Glomerular endothelial cell (primary cell): ENCODE results near the gene NRCAM. TPM values are rescaled to one million over a fixed set of nuclear protein-coding genes. Genes with fewer than 3 reads are reported as not detected.

Experiments used
- DNase-seq: peaks from one replicate; pipeline ENCODE4 v3.0.0-alpha.2; 2011; ENCODE audit warnings: low read depth, low spot score; ENCODE audit errors: extremely low read depth
- total RNA-seq: library from RNA; depleted of rRNA; stranded (reverse); fragments of >200 nt; gene quantifications from 2 replicates; pipeline ENCODE4 v1.2.3, GENCODE V29; 2015

Gene NRCAM
- total RNA-seq, 1 donor from 2014 or later: 20.1 TPM

GRCh38 chr7:108142675-108143259 is 313.5 kb downstream of the NRCAM start:
- DNase-seq: no peak

- no peak for DNase-seq
Measured at GRCh38 chr7:108142180-108142579, 314.1 kb downstream of the NRCAM start.

- no peak for DNase-seq
Measured at GRCh38 chr7:108140671-108141070, 315.6 kb downstream of the NRCAM start.

GRCh38 chr7:108138911-108139310 is 317.3 kb downstream of the NRCAM start:
- DNase-seq: no peak

- DNase-seq: no peak
Measured at GRCh38 chr7:108137993-108138392, 318.2 kb downstream of the NRCAM start.

GRCh38 chr7:108137040-108137439 is 319.2 kb downstream of the NRCAM start:
- no peak for DNase-seq

GRCh38 chr7:108136191-108136688 is 320.0 kb downstream of the NRCAM start:
- no peak for DNase-seq

GRCh38 chr7:108135446-108136190 is 320.6 kb downstream of the NRCAM start:
- DNase-seq: no peak

- no peak for DNase-seq
Measured at GRCh38 chr7:108134486-108134885, 321.8 kb downstream of the NRCAM start.

GRCh38 chr7:108132551-108133265 is 323.5 kb downstream of the NRCAM start:
- no peak for DNase-seq

GRCh38 chr7:108130261-108130660 is 326.0 kb downstream of the NRCAM start, which contains the start of gene LAMB4:
LAMB4 (minus strand) TSS chr7:108130361; CDS start chr7:108123164, 7,197 bp downstream.
- DNase-seq: no peak

GRCh38 chr7:108129018-108129965 is 326.9 kb downstream of the NRCAM start:
- DNase-seq: no peak

- DNase-seq: no peak
Measured at GRCh38 chr7:108128514-108128913, 327.7 kb downstream of the NRCAM start.

GRCh38 chr7:108127461-108127860 is 328.8 kb downstream of the NRCAM start:
- no peak for DNase-seq

- no peak for DNase-seq
Measured at GRCh38 chr7:108124820-108125219, 331.4 kb downstream of the NRCAM start.

GRCh38 chr7:108122181-108122580 is 334.1 kb downstream of the NRCAM start:
- no peak for DNase-seq

- no peak for DNase-seq
Measured at GRCh38 chr7:108120933-108121332, 335.3 kb downstream of the NRCAM start.

GRCh38 chr7:108120196-108120595 is 336.0 kb downstream of the NRCAM start:
- DNase-seq: no peak

GRCh38 chr7:108118959-108119358 is 337.3 kb downstream of the NRCAM start:
- DNase-seq: no peak

- DNase-seq: no peak
Measured at GRCh38 chr7:108114117-108114841, 342.0 kb downstream of the NRCAM start.
